Activated CD4-positive, alpha-beta T cell treated with anti-CD3 and anti-CD28 coated beads, Interleukin-2, amount 10 ng/mL, durations not matched to agents 7 days and 5 days (primary cell): Measurements from ENCODE around the gene DDX55. TPM values are rescaled to one million over a fixed set of nuclear protein-coding genes. Genes with fewer than 3 reads are reported as not detected.

Experiments
- CTCF ChIA-PET: fragments of 350-600 bp; sonication (Branson Sonifier 250); formaldehyde crosslinking; loops from one replicate; lab custom pipeline; 2021; ENCODE audit warnings: antibody characterized with exemption; lab: Charles Lee
- POLR2A ChIA-PET: fragments of 350-600 bp; sonication (Branson Sonifier 250); formaldehyde crosslinking; loops from one replicate; lab custom pipeline; 2021; ENCODE audit warnings: antibody characterized with exemption; lab: Charles Lee
- DNase-seq: peaks from one replicate; pipeline ENCODE4 v3.0.0-alpha.2; 2020
- H3K27ac Mint-ChIP-seq: one replicate; pipeline ENCODE4 v1.8.0; 2021; ENCODE audit warnings: mild to moderate bottlenecking, moderate library complexity, mixed read lengths
- H3K27me3 Mint-ChIP-seq: one replicate; pipeline ENCODE4 v1.8.0; 2021; ENCODE audit warnings: mixed read lengths
- H3K36me3 Mint-ChIP-seq: one replicate; pipeline ENCODE4 v1.8.0; 2021; ENCODE audit warnings: low read depth, mixed read lengths
- H3K4me1 Mint-ChIP-seq: one replicate; pipeline ENCODE4 v1.8.0; 2021; ENCODE audit warnings: mixed read lengths
- H3K4me3 Mint-ChIP-seq: one replicate; pipeline ENCODE4 v1.8.0; 2021; ENCODE audit warnings: mild to moderate bottlenecking, moderate library complexity, mixed read lengths
- H3K9me3 Mint-ChIP-seq: one replicate; pipeline ENCODE4 v1.8.0; 2021; ENCODE audit warnings: mixed read lengths
- total RNA-seq, 2 experiments: library from RNA; stranded (reverse); gene quantifications; one replicate each; pipeline ENCODE4 v1.2.3, GENCODE V29; 2021

The DDX55 gene
- total RNA-seq, 2 experiments from 2014 or later, result 35.9 to 38.3 TPM

DNA sequence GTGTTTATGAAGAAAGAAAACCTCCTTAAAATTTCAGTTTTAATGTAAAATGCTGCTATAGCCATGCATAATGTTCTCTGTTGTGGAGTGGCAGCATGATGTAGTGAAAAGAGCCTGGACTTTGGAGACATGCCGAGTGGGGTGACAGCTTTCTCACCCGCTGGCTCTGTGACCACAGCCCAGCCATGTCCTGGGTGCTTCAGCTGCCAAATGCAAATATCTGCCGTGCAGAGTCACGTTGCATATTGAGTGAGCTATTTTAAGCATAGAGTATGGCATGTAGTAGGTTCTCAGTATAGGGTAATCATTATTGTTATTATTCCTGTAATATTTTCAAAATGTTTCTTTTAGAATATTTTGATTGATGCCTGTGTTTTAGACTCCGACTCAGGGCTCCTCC is 53.5 kb downstream of the DDX55 start:
- no peak for DNase-seq
- H3K4me3 Mint-ChIP-seq, result no peak overlapping the region
- ChIA-PET POLR2A (no interaction called here), CTCF (no interaction called here)
- H3K27me3 Mint-ChIP-seq, result no peaks in the 10 kb centered on the region
- no peak overlapping the region for H3K27ac Mint-ChIP-seq
- H3K9me3 Mint-ChIP-seq, result no peaks in the 10 kb centered on the region
- H3K36me3 Mint-ChIP-seq, result peaks cover 54% of the 10 kb centered on the region
- peaks cover 18% of the 10 kb centered on the region for H3K4me1 Mint-ChIP-seq

DNA sequence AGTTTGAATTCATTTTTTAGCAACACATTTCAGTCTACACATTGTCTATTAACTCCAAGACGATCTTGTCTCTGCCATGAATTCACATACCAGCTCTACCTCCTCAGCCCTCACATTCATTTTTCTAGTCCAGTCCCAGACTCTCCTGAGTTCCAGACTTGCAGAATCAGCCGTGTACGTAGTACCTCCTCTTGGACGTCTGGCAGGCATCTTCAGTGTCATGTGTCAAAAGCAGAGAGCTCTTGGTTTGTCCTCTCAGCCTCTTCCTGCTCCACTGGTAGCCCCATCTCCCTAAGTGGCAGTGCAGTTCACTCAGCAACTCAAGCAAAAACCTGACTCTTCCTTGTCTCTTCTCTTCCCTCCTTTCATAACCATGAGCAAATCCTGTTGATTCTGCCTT is 54.5 kb downstream of the DDX55 start:
- H3K9me3 Mint-ChIP-seq, result no peaks in the 10 kb centered on the region
- CTCF ChIA-PET, result interaction anchor here (0.6 kb wide), 1 partner anchor 148 kb away, joined by 3 read pairs; no protein-coding TSS in a partner anchor
- peaks cover 53% of the 10 kb centered on the region for H3K36me3 Mint-ChIP-seq
- no peak overlapping the region for H3K27ac Mint-ChIP-seq
- POLR2A ChIA-PET, result no interaction called here
- no peaks in the 10 kb centered on the region for H3K27me3 Mint-ChIP-seq
- no peak for DNase-seq
- H3K4me1 Mint-ChIP-seq, result peaks cover 21% of the 10 kb centered on the region
- no peak overlapping the region for H3K4me3 Mint-ChIP-seq

DNA sequence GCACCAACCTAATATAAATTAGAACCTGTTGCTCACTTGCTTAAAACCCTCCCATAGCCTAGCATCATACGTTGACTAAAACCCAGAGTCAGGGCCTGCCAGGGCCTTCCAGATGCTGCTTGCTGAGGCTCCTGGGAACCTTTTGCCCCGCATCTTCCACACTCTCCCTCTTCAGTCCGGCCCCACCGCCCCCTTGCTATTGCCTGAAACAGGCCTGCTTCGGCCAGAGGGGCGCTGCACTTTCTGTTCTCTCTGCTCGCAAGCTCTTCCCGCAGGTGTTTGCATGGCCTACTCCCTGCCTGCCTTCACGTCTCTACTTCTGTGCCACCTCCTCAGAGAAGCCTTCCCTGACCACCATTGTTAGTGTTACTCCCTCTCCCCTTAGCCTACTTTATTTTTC is 55.3 kb downstream of the DDX55 start:
- H3K4me1 Mint-ChIP-seq, result peaks cover 21% of the 10 kb centered on the region
- no peak for DNase-seq
- ChIA-PET CTCF (interaction anchor here (0.5 to 0.6 kb wide), 2 partner anchors 91 to 147 kb away, joined by 3 to 6 read pairs; no protein-coding TSS in a partner anchor), POLR2A (no interaction called here)
- peaks cover 49% of the 10 kb centered on the region for H3K36me3 Mint-ChIP-seq
- H3K27me3 Mint-ChIP-seq, result no peaks in the 10 kb centered on the region
- peak overlapping the region; percentile 56 for H3K27ac Mint-ChIP-seq
- no peaks in the 10 kb centered on the region for H3K9me3 Mint-ChIP-seq
- H3K4me3 Mint-ChIP-seq, result no peak overlapping the region

DNA sequence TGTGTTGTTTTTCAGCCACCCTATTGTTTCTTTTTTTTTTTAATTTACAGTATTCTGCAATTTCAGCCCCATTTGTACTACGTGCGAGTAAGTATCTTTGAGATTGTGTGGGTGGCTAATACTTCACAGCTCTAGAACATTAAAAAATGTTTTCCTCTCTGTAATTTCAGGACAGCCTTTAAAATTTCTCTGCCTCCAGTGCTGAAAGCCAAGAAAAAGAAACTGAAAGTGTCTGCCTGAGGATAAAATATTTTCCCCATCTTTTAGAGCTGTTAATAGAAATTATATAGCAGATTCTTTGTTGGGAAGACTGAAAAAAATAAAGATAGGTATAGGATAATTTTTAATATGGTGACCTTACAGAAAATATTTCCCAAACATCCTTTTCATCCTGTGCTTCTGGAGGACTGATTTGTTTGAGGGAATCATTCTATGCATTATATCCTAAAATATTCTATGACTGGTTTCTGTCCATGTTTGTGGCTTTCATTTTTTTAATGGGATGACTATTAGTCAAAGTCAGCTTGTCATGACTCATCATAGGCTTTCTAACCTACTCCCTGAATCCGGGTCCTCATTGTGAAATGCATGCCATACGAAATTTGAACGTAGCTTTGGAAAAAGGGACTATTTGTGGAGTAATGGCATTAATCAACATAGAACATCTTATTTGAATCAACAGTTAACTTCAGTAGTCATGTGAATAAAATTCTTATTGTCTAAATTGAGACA is 58.3 kb downstream of the DDX55 start:
- POLR2A ChIA-PET, result no interaction called here
- Mint-ChIP-seq H3K4me1 (peaks cover 21% of the 10 kb centered on the region), H3K27me3 (no peaks in the 10 kb centered on the region), H3K36me3 (peaks cover 36% of the 10 kb centered on the region), H3K27ac (peak overlapping the region; percentile 88), H3K9me3 (no peaks in the 10 kb centered on the region), H3K4me3 (no peak overlapping the region)
- CTCF ChIA-PET, result interaction anchor here (1.1 to 1.3 kb wide), 2 partner anchors 16 to 294 kb away, joined by 3 to 4 read pairs; no protein-coding TSS in a partner anchor
- DNase-seq, result no peak

DNA sequence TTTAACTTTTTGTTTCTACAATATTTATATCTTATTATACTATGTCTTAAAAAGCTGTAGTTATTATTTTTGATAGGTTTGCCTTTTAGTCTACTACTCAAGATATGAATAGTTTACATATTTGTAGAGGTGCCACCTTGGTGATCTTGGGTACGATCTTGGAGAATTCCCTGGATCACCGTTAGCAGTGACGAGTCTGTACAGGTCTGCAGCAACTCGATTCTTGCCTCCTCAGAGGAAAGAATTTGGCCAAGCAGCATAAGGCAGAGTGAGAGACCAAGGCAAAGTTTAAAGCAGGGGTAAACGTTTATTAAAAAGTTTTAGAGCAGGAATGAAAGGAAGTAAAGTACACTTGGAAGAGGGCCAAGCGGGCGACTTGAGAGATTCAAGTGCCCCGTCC is 65.9 kb downstream of the DDX55 start:
- Mint-ChIP-seq H3K9me3 (no peaks in the 10 kb centered on the region), H3K27me3 (no peaks in the 10 kb centered on the region), H3K27ac (no peak overlapping the region), H3K4me3 (no peak overlapping the region), H3K36me3 (peaks cover 5% of the 10 kb centered on the region), H3K4me1 (peaks cover 18% of the 10 kb centered on the region)
- POLR2A ChIA-PET, result no interaction called here
- CTCF ChIA-PET, result interaction anchor here (1.7 kb wide), 1 partner anchor 9 kb away, joined by 3 read pairs; no protein-coding TSS in a partner anchor
- DNase-seq, result no peak

Other genes with a start within 250 kb of the DDX55 start
- 10 to 100 TPM; 38.1 to 41.8 TPM for gene SBNO1, start 237.3 kb upstream of the DDX55 start, total RNA-seq
- 10 to 100 TPM; 73.6 to 85.3 TPM for gene KMT5A, start 218.0 kb upstream of the DDX55 start, total RNA-seq
- gene RILPL2, start 165.4 kb upstream of the DDX55 start, total RNA-seq, result 1 to 10 TPM; 6.0 to 6.5 TPM
- gene SNRNP35, start 144.0 kb upstream of the DDX55 start, total RNA-seq, result 10 to 100 TPM; 24.8 to 31.7 TPM
- gene RILPL1, start 68.4 kb upstream of the DDX55 start, total RNA-seq, result under 1 TPM; 0.79 to 0.89 TPM
- gene TMED2, start 17.5 kb upstream of the DDX55 start, total RNA-seq, result 100 to 1,000 TPM; 138 to 168 TPM
- 10 to 100 TPM; 64.4 to 66.2 TPM for gene EIF2B1, start 31.6 kb downstream of the DDX55 start, total RNA-seq
- gene GTF2H3, start 31.7 kb downstream of the DDX55 start, total RNA-seq, result 10 to 100 TPM; 46.7 to 47.8 TPM
- 1 to 10 TPM; 4.0 to 4.7 TPM for gene TCTN2, start 69.0 kb downstream of the DDX55 start, total RNA-seq
- gene ATP6V0A2, start 110.3 kb downstream of the DDX55 start, total RNA-seq, result 10 to 100 TPM; 43.2 to 46.4 TPM
- under 1 TPM; 0.12 to 0.17 TPM for gene DNAH10, start 160.2 kb downstream of the DDX55 start, total RNA-seq